ENCODE measurements around the gene FERMT1.

The FERMT1 gene

DNA sequence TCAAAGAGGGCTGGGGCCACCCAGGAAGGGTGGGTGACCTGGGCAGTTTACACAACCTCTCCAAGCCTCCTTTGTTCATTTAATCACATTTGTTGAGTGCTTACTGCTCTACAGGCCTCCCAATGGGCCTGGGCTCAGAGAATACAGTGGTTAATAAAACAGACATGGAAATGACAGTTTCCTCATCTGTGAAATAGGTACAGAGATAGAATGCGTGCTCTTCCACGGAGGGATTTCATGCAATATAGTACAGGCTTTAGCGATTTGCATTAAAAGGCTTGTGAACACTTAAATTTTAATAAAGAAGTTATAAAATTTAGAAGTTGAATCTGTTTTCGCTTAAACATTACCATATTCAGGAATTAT is 802 bp upstream of the FERMT1 start:
- no peaks in the 10 kb centered on the region for H3K36me3 ChIP-seq (ENCODE audit: insufficient read depth, low read length)
- no peaks in the 10 kb centered on the region for H4K20me1 ChIP-seq (ENCODE audit: insufficient read depth, low read length, poor library complexity, severe bottlenecking)
- no peak overlapping the region for H3K4me3 ChIP-seq (ENCODE audit: low read length, poor library complexity, severe bottlenecking)
- no peak overlapping the region for H3K9ac ChIP-seq (ENCODE audit: low read depth, low read length, poor library complexity, severe bottlenecking)
- TF ChIP-seq, protein P1, sequence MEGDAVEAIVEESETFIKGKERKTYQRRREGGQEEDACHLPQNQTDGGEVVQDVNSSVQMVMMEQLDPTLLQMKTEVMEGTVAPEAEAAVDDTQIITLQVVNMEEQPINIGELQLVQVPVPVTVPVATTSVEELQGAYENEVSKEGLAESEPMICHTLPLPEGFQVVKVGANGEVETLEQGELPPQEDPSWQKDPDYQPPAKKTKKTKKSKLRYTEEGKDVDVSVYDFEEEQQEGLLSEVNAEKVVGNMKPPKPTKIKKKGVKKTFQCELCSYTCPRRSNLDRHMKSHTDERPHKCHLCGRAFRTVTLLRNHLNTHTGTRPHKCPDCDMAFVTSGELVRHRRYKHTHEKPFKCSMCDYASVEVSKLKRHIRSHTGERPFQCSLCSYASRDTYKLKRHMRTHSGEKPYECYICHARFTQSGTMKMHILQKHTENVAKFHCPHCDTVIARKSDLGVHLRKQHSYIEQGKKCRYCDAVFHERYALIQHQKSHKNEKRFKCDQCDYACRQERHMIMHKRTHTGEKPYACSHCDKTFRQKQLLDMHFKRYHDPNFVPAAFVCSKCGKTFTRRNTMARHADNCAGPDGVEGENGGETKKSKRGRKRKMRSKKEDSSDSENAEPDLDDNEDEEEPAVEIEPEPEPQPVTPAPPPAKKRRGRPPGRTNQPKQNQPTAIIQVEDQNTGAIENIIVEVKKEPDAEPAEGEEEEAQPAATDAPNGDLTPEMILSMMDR (conservative IDR thresholded peaks at IDR 0.05; ENCODE audit: low read length): no peak
- TF ChIP-seq EZH2phosphoT487 (IDR thresholded peaks at IDR 0.05; ENCODE audit: borderline replicate concordance): no peak
- H3K9me2 ChIP-seq (replicated peaks; ENCODE audit: low read depth, low read length): no peaks in the 10 kb centered on the region
- H2AFZ ChIP-seq (ENCODE audit: low read length): no peak overlapping the region
- no peaks in the 10 kb centered on the region for H3K4me1 ChIP-seq (ENCODE audit: insufficient read depth, low read length, poor library complexity, severe bottlenecking)
- H3K9me3 ChIP-seq (ENCODE audit: insufficient read depth, low read depth, low read length): no peaks in the 10 kb centered on the region
- no peak overlapping the region for H3K4me2 ChIP-seq (ENCODE audit: low read depth, low read length, poor library complexity, severe bottlenecking)
- no peaks in the 10 kb centered on the region for H3K79me2 ChIP-seq (ENCODE audit: insufficient read depth, low read length)
- no peaks in the 10 kb centered on the region for H3K27me3 ChIP-seq (ENCODE audit: insufficient read depth, low read length, poor library complexity, severe bottlenecking)
- H3F3A ChIP-seq (ENCODE audit: low read depth): no peaks in the 10 kb centered on the region

DNA sequence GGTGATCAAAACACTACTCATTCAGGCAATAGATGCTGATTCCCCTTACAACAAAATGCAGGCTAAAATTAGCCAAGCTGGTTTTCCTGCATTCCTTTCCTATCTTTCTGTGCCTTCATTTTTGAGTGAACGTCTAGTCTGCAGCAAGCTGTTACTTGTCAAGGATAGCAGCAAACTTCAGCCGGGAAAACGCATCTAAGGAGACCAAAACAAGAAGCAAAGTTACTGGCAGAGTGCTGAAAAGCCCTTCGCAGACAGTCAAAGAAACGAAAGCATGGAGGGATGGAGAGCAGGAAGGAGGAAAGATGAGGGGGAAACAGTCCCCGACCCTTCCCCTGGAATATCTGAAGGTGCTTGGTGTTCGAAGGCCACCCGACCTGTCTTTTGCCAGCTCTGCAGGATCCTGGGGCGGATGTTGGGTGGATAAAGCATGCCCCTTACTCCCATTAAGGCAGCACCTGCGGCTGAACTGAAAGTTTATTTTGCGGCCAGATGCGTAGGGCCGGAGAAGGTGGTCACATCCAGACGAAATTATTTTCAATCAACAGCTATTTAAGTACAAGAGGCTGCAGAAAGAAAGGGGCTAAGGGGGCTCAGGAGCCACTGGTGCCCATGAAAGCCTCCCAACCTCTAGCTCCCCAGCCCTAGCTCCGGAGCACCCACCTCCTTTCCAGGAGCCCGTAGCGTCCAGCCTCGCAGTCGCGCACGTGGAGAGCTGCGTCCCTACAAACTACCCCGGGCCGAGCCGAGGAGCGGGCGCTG is 538 bp downstream of the FERMT1 start:
- H4K20me1 ChIP-seq (ENCODE audit: insufficient read depth, low read length, poor library complexity, severe bottlenecking): no peaks in the 10 kb centered on the region
- no peak overlapping the region for H3K4me3 ChIP-seq (ENCODE audit: low read length, poor library complexity, severe bottlenecking)
- no peaks in the 10 kb centered on the region for H3K9me3 ChIP-seq (ENCODE audit: insufficient read depth, low read depth, low read length)
- no peak overlapping the region for H3K4me2 ChIP-seq (ENCODE audit: low read depth, low read length, poor library complexity, severe bottlenecking)
- H3K4me1 ChIP-seq (ENCODE audit: insufficient read depth, low read length, poor library complexity, severe bottlenecking): no peaks in the 10 kb centered on the region
- H3K9me2 ChIP-seq (replicated peaks; ENCODE audit: low read depth, low read length): no peaks in the 10 kb centered on the region
- no peaks in the 10 kb centered on the region for H3K27me3 ChIP-seq (ENCODE audit: insufficient read depth, low read length, poor library complexity, severe bottlenecking)
- H3K79me2 ChIP-seq (ENCODE audit: insufficient read depth, low read length): no peaks in the 10 kb centered on the region
- H3K36me3 ChIP-seq (ENCODE audit: insufficient read depth, low read length): no peaks in the 10 kb centered on the region
- no peak for TF ChIP-seq EZH2phosphoT487 (IDR thresholded peaks at IDR 0.05; ENCODE audit: borderline replicate concordance)
- TF ChIP-seq, protein P1 (conservative IDR thresholded peaks at IDR 0.05; ENCODE audit: low read length): no peak
- H2AFZ ChIP-seq (ENCODE audit: low read length): no peak overlapping the region
- no peak overlapping the region for H3K9ac ChIP-seq (ENCODE audit: low read depth, low read length, poor library complexity, severe bottlenecking)
- no peaks in the 10 kb centered on the region for H3F3A ChIP-seq (ENCODE audit: low read depth)

DNA sequence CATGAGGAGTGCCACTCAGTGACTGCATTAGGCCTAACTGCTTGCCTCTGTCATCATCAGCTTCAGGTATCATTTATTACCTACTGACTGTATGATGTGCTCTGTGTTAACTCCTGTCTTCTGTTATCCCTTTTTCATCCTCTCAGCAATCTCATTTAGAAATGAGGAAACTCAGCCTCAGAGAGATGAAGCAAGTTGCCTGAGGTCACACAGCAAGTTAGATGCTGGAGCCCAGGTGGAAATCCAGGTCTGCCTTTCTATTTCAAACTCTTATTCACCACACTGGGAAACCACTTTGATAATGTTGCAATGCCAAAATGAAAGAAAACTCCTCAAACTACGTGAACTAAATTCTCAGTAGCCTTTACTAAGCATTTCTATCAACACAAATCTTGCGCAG is 1.3 kb downstream of the FERMT1 start:
- Histone ChIP-seq H3K4me2 (ENCODE audit: low read depth, low read length, poor library complexity, severe bottlenecking) (no peak overlapping the region), H3K79me2 (ENCODE audit: insufficient read depth, low read length) (no peaks in the 10 kb centered on the region), H3K9ac (ENCODE audit: low read depth, low read length, poor library complexity, severe bottlenecking) (no peak overlapping the region)

More for the DNA sequence above, 1.3 kb downstream of the FERMT1 start:
- Histone ChIP-seq H4K20me1 (ENCODE audit: insufficient read depth, low read length, poor library complexity, severe bottlenecking) (no peaks in the 10 kb centered on the region), H2AFZ (ENCODE audit: low read length) (no peak overlapping the region), H3K27me3 (ENCODE audit: insufficient read depth, low read length, poor library complexity, severe bottlenecking) (no peaks in the 10 kb centered on the region), H3F3A (ENCODE audit: low read depth) (no peaks in the 10 kb centered on the region), H3K9me2 (replicated peaks; ENCODE audit: low read depth, low read length) (no peaks in the 10 kb centered on the region), H3K9me3 (ENCODE audit: insufficient read depth, low read depth, low read length) (no peaks in the 10 kb centered on the region), H3K4me3 (ENCODE audit: low read length, poor library complexity, severe bottlenecking) (no peak overlapping the region), H3K4me1 (ENCODE audit: insufficient read depth, low read length, poor library complexity, severe bottlenecking) (no peaks in the 10 kb centered on the region), H3K36me3 (ENCODE audit: insufficient read depth, low read length) (no peaks in the 10 kb centered on the region)
- TF ChIP-seq, protein P1 (conservative IDR thresholded peaks at IDR 0.05; ENCODE audit: low read length): no peak

Measured in Loucy (cell line).